ENCODE measurements around the gene PTPRN2.
"Not testable (repeated sequence)": the region's sequence is repeated elsewhere in the genome, so short reads cannot be mapped to it uniquely, and the experiment has no call there.

PTPRN2 gene

GRCh38 chr7:158419238-158419785 lies 168.3 kb downstream of the PTPRN2 start:
- DNase-seq (ENCODE audit: low read depth, low spot score): no peak

- DNase-seq (ENCODE audit: low read depth, low spot score): not testable (repeated sequence)
These were observed 169.2 kb downstream of the PTPRN2 start for GRCh38 chr7:158418395-158418794.

GRCh38 chr7:158416283-158416933 lies 171.2 kb downstream of the PTPRN2 start:
- DNase-seq (ENCODE audit: low read depth, low spot score): no peak

GRCh38 chr7:158415316-158415715 lies 172.3 kb downstream of the PTPRN2 start:
- DNase-seq (ENCODE audit: low read depth, low spot score): no peak

DNA sequence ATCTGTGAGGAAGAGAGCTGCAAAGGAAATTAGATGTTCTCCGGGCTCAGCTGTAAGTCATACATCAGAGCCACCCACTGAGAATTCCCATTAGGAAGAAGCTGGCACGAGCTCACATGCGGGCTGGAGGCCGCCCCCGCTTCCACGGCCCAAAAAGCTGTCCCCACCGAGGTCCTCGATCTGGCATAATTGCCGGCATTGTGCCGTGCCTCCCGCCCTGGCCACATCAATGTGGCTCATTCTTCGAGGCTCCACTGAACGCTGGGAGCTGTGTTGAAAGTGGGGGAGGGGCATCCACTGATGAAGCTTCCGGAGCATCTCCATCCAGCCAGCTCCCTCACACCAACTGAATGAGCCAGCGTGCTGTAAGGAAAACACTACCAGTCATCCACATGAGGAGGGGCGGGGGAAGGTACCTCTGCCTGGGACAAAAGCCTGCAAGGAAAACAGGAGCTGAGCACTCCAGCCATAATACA lies 173.1 kb downstream of the PTPRN2 start:
- no peak for DNase-seq (ENCODE audit: low read depth, low spot score)

- DNase-seq (ENCODE audit: low read depth, low spot score): no peak
These were observed 173.6 kb downstream of the PTPRN2 start for GRCh38 chr7:158414002-158414401.

GRCh38 chr7:158411232-158411950 lies 176.2 kb downstream of the PTPRN2 start:
- no peak for DNase-seq (ENCODE audit: low read depth, low spot score)

GRCh38 chr7:158410720-158411119 lies 176.9 kb downstream of the PTPRN2 start:
- no peak for DNase-seq (ENCODE audit: low read depth, low spot score)

DNA sequence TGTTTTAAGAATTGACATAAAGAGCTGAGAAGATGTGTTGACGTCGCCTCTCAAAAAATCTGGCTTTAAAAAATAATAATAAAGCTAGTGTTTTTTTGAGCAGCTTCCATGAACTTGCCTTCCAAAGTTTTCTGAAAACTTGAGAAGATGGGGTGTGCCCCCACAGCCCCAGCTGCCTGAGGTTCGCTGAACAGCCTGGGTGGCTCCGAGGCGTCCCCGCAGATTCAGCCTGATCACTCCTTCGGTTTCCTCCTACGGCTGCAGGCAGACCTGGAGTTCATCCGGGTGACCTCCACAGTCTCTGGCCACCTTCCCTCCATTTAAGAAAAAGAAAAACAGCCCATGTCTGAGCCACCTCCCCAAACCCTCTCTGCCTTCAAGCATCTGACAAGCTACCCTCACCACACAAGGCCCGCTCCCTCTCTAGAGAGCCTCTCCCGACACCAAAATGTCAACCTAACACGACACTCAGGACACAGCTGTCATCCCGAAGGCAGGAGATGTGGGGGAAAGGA lies 177.8 kb downstream of the PTPRN2 start:
- no peak for DNase-seq (ENCODE audit: low read depth, low spot score)

DNA sequence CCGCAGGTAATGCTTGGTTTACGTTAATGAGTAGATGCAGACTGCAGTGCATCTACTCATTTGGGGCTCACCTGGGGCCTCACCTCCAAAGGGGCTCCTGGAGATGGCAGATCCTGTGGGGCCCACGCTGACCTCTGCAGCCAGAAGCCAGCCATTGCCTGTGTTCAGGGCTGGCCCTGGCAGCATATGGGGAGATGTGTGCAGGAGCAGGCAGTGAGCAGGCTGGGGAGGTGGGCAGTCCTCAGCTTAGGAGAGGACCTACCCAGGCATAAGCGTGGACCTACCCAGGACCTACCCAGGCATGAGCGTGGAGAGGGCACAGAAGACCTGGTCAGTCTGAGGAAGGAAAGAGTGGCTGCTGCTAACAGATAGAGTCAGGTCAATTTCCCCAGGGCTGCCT lies 178.5 kb downstream of the PTPRN2 start:
- DNase-seq (ENCODE audit: low read depth, low spot score): no peak

- DNase-seq (ENCODE audit: low read depth, low spot score): no peak
These were observed 179.2 kb downstream of the PTPRN2 start for GRCh38 chr7:158408318-158408920.

- DNase-seq (ENCODE audit: low read depth, low spot score): peak; percentile 7
These were observed 179.9 kb downstream of the PTPRN2 start for GRCh38 chr7:158407581-158408317.

- no peak for DNase-seq (ENCODE audit: low read depth, low spot score)
These were observed 180.8 kb downstream of the PTPRN2 start for GRCh38 chr7:158406801-158407200.

DNA sequence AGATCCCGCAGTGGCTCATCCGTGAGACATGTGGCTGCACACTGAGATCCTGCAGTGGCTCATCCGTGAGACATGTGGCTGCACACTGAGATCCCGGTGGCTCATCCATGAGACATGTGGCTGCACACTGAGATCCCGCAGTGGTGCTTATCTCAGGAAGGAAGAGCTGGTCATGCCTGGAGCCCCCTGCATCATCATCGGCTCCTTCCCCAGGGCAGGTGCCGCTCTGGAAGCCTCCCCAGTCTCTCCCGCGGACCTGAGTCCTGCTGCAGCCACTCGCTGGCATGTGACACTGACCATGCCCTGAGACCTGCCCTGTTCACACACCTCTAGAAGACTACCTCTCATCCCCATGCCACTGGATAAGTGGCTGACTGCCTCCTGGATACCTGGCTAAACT lies 181.3 kb downstream of the PTPRN2 start:
- no peak for DNase-seq (ENCODE audit: low read depth, low spot score)

- DNase-seq (ENCODE audit: low read depth, low spot score): not testable (repeated sequence)
These were observed 181.9 kb downstream of the PTPRN2 start for GRCh38 chr7:158405771-158406170.

- no peak for DNase-seq (ENCODE audit: low read depth, low spot score)
These were observed 182.3 kb downstream of the PTPRN2 start for GRCh38 chr7:158405324-158405723.

DNA sequence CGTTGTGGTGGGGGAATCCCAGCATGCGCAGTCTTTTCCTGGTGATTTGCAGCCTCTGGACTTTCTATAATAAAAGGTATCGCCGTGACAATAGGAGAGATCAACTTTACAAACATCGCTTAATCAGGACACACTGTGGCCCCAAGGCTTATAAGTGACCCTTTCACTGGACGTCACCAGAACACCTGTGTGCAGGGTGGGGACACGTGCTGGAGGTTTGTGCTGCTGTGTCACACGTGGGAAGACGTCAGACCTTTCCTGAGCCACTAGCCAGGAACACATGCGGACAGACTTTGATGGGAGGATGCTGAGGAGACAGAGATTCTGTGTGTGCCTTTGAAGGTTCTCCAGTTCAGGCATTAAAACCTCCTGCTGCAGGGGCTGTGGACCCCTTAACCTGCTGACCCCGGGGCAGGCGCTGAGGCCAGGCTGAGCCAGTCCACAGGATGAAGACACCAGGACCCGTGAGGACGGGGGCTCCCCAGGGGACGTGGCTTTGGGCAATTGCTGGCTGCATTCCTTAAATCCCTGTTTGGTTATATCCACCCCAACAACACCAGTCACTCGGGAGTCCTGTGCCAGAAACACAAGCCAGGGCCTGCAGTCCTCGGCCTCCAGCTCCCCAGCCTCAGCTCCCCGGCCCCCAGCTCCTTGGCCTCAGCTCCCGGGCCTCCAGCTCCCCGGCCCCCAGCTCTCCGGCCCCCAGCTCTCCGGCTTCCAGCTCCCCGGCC lies 183.4 kb downstream of the PTPRN2 start:
- no peak for DNase-seq (ENCODE audit: low read depth, low spot score)

GRCh38 chr7:158403013-158403821 lies 184.4 kb downstream of the PTPRN2 start:
- no peak for DNase-seq (ENCODE audit: low read depth, low spot score)

GRCh38 chr7:158402471-158402870 lies 185.2 kb downstream of the PTPRN2 start:
- no peak for DNase-seq (ENCODE audit: low read depth, low spot score)

DNA sequence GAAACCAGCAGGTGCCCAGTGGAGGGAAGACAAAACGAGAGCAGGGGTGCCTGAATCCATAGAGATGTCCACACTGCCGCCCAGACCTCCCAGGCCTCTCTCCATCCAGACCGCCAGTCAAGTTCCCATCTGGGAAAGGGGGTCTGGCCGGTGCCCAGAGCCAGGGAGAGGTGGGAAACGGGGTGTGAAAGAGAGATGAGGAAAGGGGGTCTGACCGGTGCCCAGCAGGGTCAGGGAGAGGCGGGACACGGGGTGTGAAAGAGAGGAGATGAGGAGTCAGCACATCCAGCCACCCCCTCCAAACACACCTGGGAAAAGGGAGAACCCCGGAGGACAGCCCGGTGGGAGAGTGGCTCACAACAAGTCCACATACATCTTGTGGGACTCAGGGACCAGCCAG lies 185.8 kb downstream of the PTPRN2 start:
- no peak for DNase-seq (ENCODE audit: low read depth, low spot score)

Measured in smooth muscle cell of the brain vasculature (primary cell).